Heart left ventricle (tissue), 13 donors: Measurements from ENCODE around the gene CYP11A1.

Source experiments
- CTCF ChIP-seq, 12 donors: fragments of 200-600 bp; sonication (generic) in 4 of 12; IDR thresholded peaks; one replicate each; pipeline versions ENCODE4 v1.5.0 to v1.8.0; 2018 to 2022; ENCODE audit warnings: antibody characterized with exemption in 12 of 12, mild to moderate bottlenecking in 5 of 12
- POLR2A ChIP-seq, 2 donors: fragments of 450-650 bp; IDR thresholded peaks; one replicate each; pipeline ENCODE4 v1.6.1; 2017; ENCODE audit warnings: antibody characterized with exemption in 2 of 2, mild to moderate bottlenecking in 2 of 2, moderate library complexity in 2 of 2
- donor health status: ischemic (EF 13 %, LVEDD 7.1; RV severe dilation, severe dysfunction).
- donor health status: DM: no; HTN: yes; CAD: no.
- donor health status: DM: no; HTN: no; CAD: no.
- donor health status: ischemic (EF 25% LVEDD 6.9; RV normal size, moderate dysfunction).
- donor health status: ischemic (EF 25% LVEDD 5.7; RV mildly dilated, moderate dysfunction).
- donor health status: ischemic (EF 35%, LVEDD 5.7; RV mildly dilated, moderate dysfunction).
- donor health status: nonischemic (EF 11% LVEDD 7.7; RV severe dilation, severe dysfunction).
- donor health status: DM: yes; HTN: yes; CAD: no.
- donor health status: PGD.
- donor health status: ischemic (EF 29% LVEDD 5.4; RV normal size, mild dysfunction).
- donor health status: nonischemic (EF 23%, LVEDD 6.1; RV moderate dilation, normal function).

DNA sequence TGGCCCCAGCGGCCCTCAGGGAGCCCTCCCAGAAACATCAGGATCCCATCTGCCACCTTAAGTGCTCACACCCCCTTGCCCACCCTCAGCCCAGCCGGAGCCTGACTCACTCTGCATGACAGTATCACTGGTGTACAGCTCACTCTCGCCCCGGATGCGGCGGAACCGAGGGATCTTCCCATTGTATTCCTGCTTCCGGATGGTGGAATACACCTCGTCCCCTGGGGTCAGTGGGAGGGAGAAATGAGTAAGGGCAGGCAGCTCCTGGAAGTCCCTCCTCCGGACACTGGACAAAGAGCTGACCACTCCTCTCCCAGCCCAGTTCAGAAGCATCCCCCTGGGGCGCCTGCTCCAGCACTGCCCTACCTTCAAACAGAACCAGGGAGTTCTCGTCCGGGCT, 49.8 kb upstream of the CYP11A1 start:
- TF ChIP-seq CTCF (IDR thresholded peaks at IDR 0.05): no peak
- TF ChIP-seq POLR2A (IDR thresholded peaks at IDR 0.05): no peak
